ENCODE measurements around the gene DENND1A. TPM values are rescaled to one million over a fixed set of nuclear protein-coding genes. Genes with fewer than 3 reads are reported as not detected.
A peak's percentile ranks its signal among the peaks of the same experiment; 100 is the strongest.

DENND1A gene
- total RNA-seq, 1 experiment from 2014 or later, result 23.5 TPM

DNA sequence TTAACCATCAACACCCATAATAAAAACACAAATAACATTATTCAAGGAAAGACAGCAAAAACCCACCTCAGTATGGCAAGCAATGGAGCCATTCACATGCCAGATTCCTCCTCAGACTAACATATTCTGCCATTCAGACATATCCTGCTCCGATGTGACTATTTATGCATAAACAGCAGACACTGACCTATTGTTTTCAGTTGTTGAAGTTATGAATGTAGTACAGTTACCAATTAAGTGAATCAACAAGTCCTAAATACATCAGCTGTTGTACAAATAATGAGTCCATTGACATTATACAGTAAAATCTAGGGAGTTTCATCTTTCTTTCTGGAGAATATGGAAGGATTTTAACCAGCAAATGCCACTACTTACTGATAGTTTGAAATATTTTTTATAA, 131.7 kb downstream of the DENND1A start:
- no peaks in the 10 kb centered on the region for H3K36me3 Mint-ChIP-seq
- ATAC-seq, result no peak
- POLR2A ChIA-PET, result no interaction called here
- CTCF ChIA-PET, result interaction anchor here (1.0 kb wide), 1 partner anchor 28 kb away, joined by 3 read pairs; no protein-coding TSS in a partner anchor
- DNase-seq (ENCODE audit: low spot score), result no peak
- H3K27me3 Mint-ChIP-seq (ENCODE audit: low read depth), result no peaks in the 10 kb centered on the region
- TF ChIP-seq, protein P1, sequence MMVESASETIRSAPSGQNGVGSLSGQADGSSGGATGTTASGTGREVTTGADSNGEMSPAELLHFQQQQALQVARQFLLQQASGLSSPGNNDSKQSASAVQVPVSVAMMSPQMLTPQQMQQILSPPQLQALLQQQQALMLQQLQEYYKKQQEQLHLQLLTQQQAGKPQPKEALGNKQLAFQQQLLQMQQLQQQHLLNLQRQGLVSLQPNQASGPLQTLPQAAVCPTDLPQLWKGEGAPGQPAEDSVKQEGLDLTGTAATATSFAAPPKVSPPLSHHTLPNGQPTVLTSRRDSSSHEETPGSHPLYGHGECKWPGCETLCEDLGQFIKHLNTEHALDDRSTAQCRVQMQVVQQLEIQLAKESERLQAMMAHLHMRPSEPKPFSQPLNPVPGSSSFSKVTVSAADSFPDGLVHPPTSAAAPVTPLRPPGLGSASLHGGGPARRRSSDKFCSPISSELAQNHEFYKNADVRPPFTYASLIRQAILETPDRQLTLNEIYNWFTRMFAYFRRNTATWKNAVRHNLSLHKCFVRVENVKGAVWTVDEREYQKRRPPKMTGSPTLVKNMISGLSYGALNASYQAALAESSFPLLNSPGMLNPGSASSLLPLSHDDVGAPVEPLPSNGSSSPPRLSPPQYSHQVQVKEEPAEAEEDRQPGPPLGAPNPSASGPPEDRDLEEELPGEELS (CRISPR knock-in tag; IDR thresholded peaks at IDR 0.05), result no peak
- TF ChIP-seq MYBL2 (CRISPR knock-in tag; IDR thresholded peaks at IDR 0.05) (no peak), GTF2I (CRISPR knock-in tag; conservative IDR thresholded peaks at IDR 0.05) (no peak), KAT7 (CRISPR knock-in tag; IDR thresholded peaks at IDR 0.05; ENCODE audit: borderline replicate concordance) (no peak), JAZF1 (CRISPR knock-in tag; IDR thresholded peaks at IDR 0.05) (no peak), ZNF138 (CRISPR knock-in tag; conservative IDR thresholded peaks at IDR 0.05) (no peak)
- TF ChIP-seq, protein P2, sequence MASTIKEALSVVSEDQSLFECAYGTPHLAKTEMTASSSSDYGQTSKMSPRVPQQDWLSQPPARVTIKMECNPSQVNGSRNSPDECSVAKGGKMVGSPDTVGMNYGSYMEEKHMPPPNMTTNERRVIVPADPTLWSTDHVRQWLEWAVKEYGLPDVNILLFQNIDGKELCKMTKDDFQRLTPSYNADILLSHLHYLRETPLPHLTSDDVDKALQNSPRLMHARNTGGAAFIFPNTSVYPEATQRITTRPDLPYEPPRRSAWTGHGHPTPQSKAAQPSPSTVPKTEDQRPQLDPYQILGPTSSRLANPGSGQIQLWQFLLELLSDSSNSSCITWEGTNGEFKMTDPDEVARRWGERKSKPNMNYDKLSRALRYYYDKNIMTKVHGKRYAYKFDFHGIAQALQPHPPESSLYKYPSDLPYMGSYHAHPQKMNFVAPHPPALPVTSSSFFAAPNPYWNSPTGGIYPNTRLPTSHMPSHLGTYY (CRISPR knock-in tag; IDR thresholded peaks at IDR 0.05), result no peak
- TF ChIP-seq, protein P3, sequence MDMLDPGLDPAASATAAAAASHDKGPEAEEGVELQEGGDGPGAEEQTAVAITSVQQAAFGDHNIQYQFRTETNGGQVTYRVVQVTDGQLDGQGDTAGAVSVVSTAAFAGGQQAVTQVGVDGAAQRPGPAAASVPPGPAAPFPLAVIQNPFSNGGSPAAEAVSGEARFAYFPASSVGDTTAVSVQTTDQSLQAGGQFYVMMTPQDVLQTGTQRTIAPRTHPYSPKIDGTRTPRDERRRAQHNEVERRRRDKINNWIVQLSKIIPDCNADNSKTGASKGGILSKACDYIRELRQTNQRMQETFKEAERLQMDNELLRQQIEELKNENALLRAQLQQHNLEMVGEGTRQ (CRISPR knock-in tag; IDR thresholded peaks at IDR 0.05), result no peak
- no peaks in the 10 kb centered on the region for H3K9me3 Mint-ChIP-seq
- H3K4me1 Mint-ChIP-seq, result peaks cover 14% of the 10 kb centered on the region
- H3K27ac Mint-ChIP-seq, result peak overlapping the region; percentile 30; the same call in 1 of the 2 replicates
- H3K4me3 Mint-ChIP-seq, result no peak overlapping the region

DNA sequence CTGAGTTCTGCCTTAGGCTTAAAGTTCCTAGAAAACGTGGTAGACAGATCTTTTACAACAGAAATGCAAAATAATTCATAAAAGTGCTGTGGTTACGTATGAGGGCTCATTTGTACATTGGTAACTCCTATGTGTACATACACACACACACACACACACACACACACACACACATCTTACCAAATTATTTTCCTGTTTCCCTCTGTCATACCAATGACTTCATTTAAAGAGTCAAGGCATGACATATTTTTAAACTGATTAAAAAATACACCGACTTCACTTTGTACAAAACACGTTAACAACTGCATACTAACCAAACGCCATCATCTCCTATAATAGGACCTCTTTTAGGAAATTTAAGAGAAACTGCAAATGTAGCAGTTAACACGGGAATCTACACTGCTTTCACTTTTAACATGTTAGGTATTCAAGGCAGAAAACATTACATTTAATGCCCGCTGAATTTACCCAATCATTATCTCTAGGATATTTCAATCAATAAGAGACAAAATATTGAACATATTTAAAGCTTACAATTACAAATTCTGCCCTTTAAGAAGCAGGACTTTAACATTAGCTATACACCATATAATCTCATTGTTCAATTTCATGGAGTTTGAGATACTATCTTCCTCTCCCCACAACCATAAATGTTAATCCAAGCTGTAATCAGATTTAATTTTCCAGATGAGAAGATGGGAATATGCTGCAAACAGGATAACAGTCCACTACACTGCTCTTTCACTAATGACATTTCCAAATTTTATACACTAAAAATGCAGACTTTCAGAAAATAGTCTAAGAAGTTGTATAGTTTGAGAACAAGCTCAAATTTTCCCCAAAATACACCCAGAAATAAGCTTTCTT, 133.1 kb downstream of the DENND1A start:
- ATAC-seq, result no peak
- no peaks in the 10 kb centered on the region for H3K27me3 Mint-ChIP-seq (ENCODE audit: low read depth)
- CTCF ChIA-PET, result no interaction called here

More for the DNA sequence above, 133.1 kb downstream of the DENND1A start:
- Mint-ChIP-seq H3K36me3 (no peaks in the 10 kb centered on the region), H3K27ac (no peak overlapping the region), H3K4me3 (no peak overlapping the region), H3K4me1 (peaks cover 14% of the 10 kb centered on the region), H3K9me3 (no peaks in the 10 kb centered on the region)
- TF ChIP-seq, protein P4, sequence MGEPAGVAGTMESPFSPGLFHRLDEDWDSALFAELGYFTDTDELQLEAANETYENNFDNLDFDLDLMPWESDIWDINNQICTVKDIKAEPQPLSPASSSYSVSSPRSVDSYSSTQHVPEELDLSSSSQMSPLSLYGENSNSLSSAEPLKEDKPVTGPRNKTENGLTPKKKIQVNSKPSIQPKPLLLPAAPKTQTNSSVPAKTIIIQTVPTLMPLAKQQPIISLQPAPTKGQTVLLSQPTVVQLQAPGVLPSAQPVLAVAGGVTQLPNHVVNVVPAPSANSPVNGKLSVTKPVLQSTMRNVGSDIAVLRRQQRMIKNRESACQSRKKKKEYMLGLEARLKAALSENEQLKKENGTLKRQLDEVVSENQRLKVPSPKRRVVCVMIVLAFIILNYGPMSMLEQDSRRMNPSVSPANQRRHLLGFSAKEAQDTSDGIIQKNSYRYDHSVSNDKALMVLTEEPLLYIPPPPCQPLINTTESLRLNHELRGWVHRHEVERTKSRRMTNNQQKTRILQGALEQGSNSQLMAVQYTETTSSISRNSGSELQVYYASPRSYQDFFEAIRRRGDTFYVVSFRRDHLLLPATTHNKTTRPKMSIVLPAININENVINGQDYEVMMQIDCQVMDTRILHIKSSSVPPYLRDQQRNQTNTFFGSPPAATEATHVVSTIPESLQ (CRISPR knock-in tag; IDR thresholded peaks at IDR 0.05), result no peak
- TF ChIP-seq MYBL2 (CRISPR knock-in tag; IDR thresholded peaks at IDR 0.05) (no peak), ZNF138 (CRISPR knock-in tag; conservative IDR thresholded peaks at IDR 0.05) (no peak), FOXJ3 (CRISPR knock-in tag; IDR thresholded peaks at IDR 0.05; ENCODE audit: borderline replicate concordance) (no peak), SP1 (CRISPR knock-in tag; conservative IDR thresholded peaks at IDR 0.05) (no peak)
- TF ChIP-seq, protein P5, sequence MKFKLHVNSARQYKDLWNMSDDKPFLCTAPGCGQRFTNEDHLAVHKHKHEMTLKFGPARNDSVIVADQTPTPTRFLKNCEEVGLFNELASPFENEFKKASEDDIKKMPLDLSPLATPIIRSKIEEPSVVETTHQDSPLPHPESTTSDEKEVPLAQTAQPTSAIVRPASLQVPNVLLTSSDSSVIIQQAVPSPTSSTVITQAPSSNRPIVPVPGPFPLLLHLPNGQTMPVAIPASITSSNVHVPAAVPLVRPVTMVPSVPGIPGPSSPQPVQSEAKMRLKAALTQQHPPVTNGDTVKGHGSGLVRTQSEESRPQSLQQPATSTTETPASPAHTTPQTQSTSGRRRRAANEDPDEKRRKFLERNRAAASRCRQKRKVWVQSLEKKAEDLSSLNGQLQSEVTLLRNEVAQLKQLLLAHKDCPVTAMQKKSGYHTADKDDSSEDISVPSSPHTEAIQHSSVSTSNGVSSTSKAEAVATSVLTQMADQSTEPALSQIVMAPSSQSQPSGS (CRISPR knock-in tag; IDR thresholded peaks at IDR 0.05; ENCODE audit: borderline replicate concordance, low read depth), result no peak
- TF ChIP-seq, protein P6, sequence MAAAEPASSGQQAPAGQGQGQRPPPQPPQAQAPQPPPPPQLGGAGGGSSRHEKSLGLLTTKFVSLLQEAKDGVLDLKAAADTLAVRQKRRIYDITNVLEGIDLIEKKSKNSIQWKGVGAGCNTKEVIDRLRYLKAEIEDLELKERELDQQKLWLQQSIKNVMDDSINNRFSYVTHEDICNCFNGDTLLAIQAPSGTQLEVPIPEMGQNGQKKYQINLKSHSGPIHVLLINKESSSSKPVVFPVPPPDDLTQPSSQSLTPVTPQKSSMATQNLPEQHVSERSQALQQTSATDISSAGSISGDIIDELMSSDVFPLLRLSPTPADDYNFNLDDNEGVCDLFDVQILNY (CRISPR knock-in tag; IDR thresholded peaks at IDR 0.05), result no peak
- TF ChIP-seq, protein P7, sequence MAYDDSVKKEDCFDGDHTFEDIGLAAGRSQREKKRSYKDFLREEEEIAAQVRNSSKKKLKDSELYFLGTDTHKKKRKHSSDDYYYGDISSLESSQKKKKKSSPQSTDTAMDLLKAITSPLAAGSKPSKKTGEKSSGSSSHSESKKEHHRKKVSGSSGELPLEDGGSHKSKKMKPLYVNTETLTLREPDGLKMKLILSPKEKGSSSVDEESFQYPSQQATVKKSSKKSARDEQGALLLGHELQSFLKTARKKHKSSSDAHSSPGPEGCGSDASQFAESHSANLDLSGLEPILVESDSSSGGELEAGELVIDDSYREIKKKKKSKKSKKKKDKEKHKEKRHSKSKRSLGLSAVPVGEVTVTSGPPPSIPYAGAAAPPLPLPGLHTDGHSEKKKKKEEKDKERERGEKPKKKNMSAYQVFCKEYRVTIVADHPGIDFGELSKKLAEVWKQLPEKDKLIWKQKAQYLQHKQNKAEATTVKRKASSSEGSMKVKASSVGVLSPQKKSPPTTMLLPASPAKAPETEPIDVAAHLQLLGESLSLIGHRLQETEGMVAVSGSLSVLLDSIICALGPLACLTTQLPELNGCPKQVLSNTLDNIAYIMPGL (CRISPR knock-in tag; IDR thresholded peaks at IDR 0.05), result no peak
- TF ChIP-seq, protein P1 (CRISPR knock-in tag; IDR thresholded peaks at IDR 0.05), result no peak
- POLR2A ChIA-PET, result no interaction called here
- no peak for DNase-seq (ENCODE audit: low spot score)
